WERI-Rb-1 (cell line): Measurements from ENCODE around the gene SIVA1.

ENCODE experiments used
- DNase-seq: peaks from one replicate; pipeline ENCODE4 v3.0.0-alpha.2; 2020
- H3K27ac ChIP-seq: fragments of 250-450 bp; sonication (Bioruptor Pico); 2 replicates; pipeline ENCODE4 v1.5.1; 2020; ENCODE audit warnings: mild to moderate bottlenecking, moderate library complexity
- H3K27me3 ChIP-seq: fragments of 250-450 bp; sonication (Bioruptor Pico); 2 replicates; pipeline ENCODE4 v1.5.1; 2021; ENCODE audit warnings: mild to moderate bottlenecking, low read depth, moderate library complexity; ENCODE audit not compliant: insufficient read depth, severe bottlenecking
- H3K36me3 ChIP-seq: fragments of 250-450 bp; sonication (Bioruptor Pico); 2 replicates; pipeline ENCODE4 v1.5.1; 2020; ENCODE audit warnings: mild to moderate bottlenecking, moderate library complexity
- H3K4me3 ChIP-seq: 2 replicates; pipeline ENCODE4 v1.5.1; 2011; ENCODE audit warnings: low read depth, mild to moderate bottlenecking, control low read depth, low read length
- H3K9me3 ChIP-seq: fragments of 250-450 bp; sonication (Bioruptor Pico); 2 replicates; pipeline ENCODE4 v1.5.1; 2021; ENCODE audit warnings: mild to moderate bottlenecking, moderate library complexity; ENCODE audit not compliant: severe bottlenecking
- CTCF ChIP-seq: IDR thresholded peaks from 2 replicates; pipeline ENCODE4 v1.5.1; 2011; ENCODE audit warnings: low read depth, mild to moderate bottlenecking, control low read depth, inconsistent platforms, low read length

The SIVA1 gene

DNA sequence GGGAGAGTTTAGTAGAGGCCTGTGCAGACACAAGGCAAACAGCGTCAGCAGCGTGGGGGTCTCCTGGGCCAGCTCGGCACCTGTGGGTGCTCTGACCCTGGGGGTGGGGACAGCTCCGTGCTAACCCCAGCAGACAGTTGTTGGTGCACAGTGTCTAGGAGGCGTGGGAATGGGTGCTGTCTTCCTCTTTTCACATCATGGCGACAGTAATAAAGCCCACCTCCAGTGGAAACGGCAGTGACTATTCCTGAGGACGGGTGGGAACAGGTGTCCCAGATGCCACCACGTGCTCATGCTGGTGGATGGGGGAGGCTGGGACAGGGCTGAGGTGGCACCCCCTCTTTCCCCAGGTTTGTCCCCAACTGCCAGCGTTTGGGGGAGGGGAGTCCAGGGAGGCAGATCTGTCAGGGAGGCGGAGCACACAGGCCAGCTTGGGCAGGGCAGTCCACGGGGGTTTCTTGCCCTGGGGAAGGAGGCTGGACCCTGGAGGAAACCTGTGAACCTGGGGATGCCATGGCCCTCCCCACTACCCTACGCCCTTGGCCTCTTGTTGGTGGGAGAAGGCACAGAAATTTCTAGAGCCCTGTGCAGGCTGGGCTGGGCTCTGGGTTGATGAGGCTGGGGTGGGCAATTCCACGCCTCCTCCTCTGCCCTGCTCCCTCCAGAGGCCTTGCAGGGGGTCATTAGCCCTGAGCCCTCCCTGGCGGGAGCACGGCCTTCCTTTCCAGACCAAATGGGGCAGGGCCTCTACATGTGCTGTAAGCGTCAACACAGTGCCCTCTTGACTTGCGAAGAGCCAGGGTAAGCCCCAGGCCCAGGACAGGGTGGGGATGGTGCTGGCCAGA lies 51.8 kb downstream of the SIVA1 start:
- no peak overlapping the region for H3K4me3 ChIP-seq
- no peaks in the 10 kb centered on the region for H3K9me3 ChIP-seq
- H3K27me3 ChIP-seq = peaks cover 11% of the 10 kb centered on the region
- H3K36me3 ChIP-seq = no peaks in the 10 kb centered on the region
- TF ChIP-seq CTCF = no peak
- no peak overlapping the region for H3K27ac ChIP-seq
- DNase-seq = no peak

- DNase-seq = no peak
- no peak overlapping the region for H3K4me3 ChIP-seq
- no peak for TF ChIP-seq CTCF
- no peaks in the 10 kb centered on the region for H3K36me3 ChIP-seq
- peaks cover 11% of the 10 kb centered on the region for H3K27me3 ChIP-seq
- no peaks in the 10 kb centered on the region for H3K9me3 ChIP-seq
- no peak overlapping the region for H3K27ac ChIP-seq
These were observed 52.4 kb downstream of the SIVA1 start for GRCh38 chr14:104805326-104805678.

GRCh38 chr14:104805941-104806624 lies 53.1 kb downstream of the SIVA1 start:
- no peak overlapping the region for H3K27ac ChIP-seq
- H3K27me3 ChIP-seq = peaks cover 9% of the 10 kb centered on the region
- TF ChIP-seq CTCF = no peak
- no peaks in the 10 kb centered on the region for H3K9me3 ChIP-seq
- no peaks in the 10 kb centered on the region for H3K36me3 ChIP-seq
- DNase-seq = no peak
- no peak overlapping the region for H3K4me3 ChIP-seq

GRCh38 chr14:104806625-104807465 lies 53.9 kb downstream of the SIVA1 start:
- Histone ChIP-seq H3K9me3 (no peaks in the 10 kb centered on the region), H3K36me3 (no peaks in the 10 kb centered on the region), H3K27me3 (peaks cover 1% of the 10 kb centered on the region), H3K27ac (no peak overlapping the region), H3K4me3 (no peak overlapping the region)
- DNase-seq = no peak
- TF ChIP-seq CTCF = no peak

DNA sequence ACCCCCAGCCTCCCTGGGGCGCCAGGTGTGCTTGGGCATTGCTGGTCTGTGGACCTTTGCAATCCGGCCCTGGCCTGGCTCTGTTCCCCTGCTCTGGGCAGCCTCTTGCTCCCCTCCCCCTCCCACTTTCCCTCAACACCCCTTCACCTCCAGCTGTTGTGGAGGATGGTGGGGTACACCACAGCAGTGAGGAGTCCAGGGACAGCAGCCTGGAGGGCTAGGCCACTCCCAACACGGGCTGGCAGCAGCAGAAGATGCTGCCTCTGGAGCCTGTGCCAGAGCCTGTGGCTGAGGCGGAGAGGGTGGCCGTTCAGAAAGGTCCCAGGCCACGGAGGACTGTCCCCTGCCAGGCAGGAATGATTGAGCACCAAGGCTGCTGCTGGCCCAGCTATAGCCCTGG lies 55.5 kb downstream of the SIVA1 start:
- Histone ChIP-seq H3K36me3 (no peaks in the 10 kb centered on the region; the same call in 1 of the 2 replicates), H3K9me3 (no peaks in the 10 kb centered on the region), H3K27ac (no peak overlapping the region), H3K27me3 (no peaks in the 10 kb centered on the region), H3K4me3 (no peak overlapping the region)
- no peak for TF ChIP-seq CTCF
- no peak for DNase-seq
